K562 (cell line): ENCODE results near the gene KLK5. TPM values are rescaled to one million over a fixed set of nuclear protein-coding genes. Genes with fewer than 3 reads are reported as not detected.

Source experiments
- JUN ChIP-seq, 2 experiments: sonication (generic) in 1 of 2; formaldehyde crosslinking in 1 of 2; IDR thresholded peaks; 2 replicates each; pipeline versions ENCODE4 v1.6.1 to v1.8.0; 2012 to 2022; ENCODE audit warnings: borderline replicate concordance in 2 of 2, mild to moderate bottlenecking in 2 of 2, improper control_type of control experiment in 1 of 2, low read depth in 1 of 2, low read length in 1 of 2, missing genetic modification reagents in 1 of 2
- KLF13 ChIP-seq: fragments of 450-650 bp; IDR thresholded peaks from 2 replicates; pipeline ENCODE4 v1.6.1; 2016; ENCODE audit warnings: missing genetic modification characterization, low read depth, mild to moderate bottlenecking, missing compliant biosample characterization, moderate library complexity, borderline replicate concordance
- NFRKB ChIP-seq: fragments of 450-650 bp; IDR thresholded peaks from 2 replicates; pipeline ENCODE4 v1.6.1; 2016; ENCODE audit warnings: low read depth
- PHF8 ChIP-seq: fragments of 200-600 bp; sonication (generic); IDR thresholded peaks from 2 replicates; pipeline ENCODE4 v1.6.1; 2012; ENCODE audit warnings: mixed run types, mild to moderate bottlenecking, inconsistent platforms, low read length, moderate library complexity, borderline replicate concordance
- SMAD3 ChIP-seq: fragments of 450-650 bp; formaldehyde crosslinking; conservative IDR thresholded peaks from 2 replicates; pipeline ENCODE4 v1.4.0; 2020; ENCODE audit warnings: mild to moderate bottlenecking
- TAF15 ChIP-seq: fragments of 200-400 bp; formaldehyde crosslinking; IDR thresholded peaks from 2 replicates; pipeline ENCODE4 v1.6.1; 2017; ENCODE audit warnings: mild to moderate bottlenecking, low read depth, low read length, moderate library complexity
- ZFX ChIP-seq: sonication (generic); formaldehyde crosslinking; IDR thresholded peaks from 2 replicates; pipeline ENCODE4 v1.8.0; 2022; ENCODE audit warnings: mild to moderate bottlenecking, missing genetic modification reagents, moderate library complexity
- polyA plus RNA-seq, 8 experiments: library from polyadenylated mRNA; depleted of rRNA in 4 of 8; stranded (reverse) in 5 of 8; unstranded in 3 of 8; fragments of >200 nt; fragmentation: Nextera tagmentation in 2 of 8; fragmentation: Illumina TruSeq in 1 of 8; extraction: Ambion mirVana in 2 of 8; extraction: Trizol in 1 of 8; gene quantifications; 2 replicates each; pipeline versions ENCODE4 v1.2.1 to v1.2.3, GENCODE V29; 2011 to 2014; ENCODE audit warnings: inconsistent platforms in 1 of 8, missing spikeins in 1 of 8
- total RNA-seq, 7 experiments: library from RNA; depleted of rRNA in 6 of 7; stranded (reverse); fragments of >200 nt in 6 of 7; fragmentation: Illumina TruSeq in 2 of 7; extraction: Trizol in 2 of 7; gene quantifications; 2 replicates each; pipeline versions ENCODE4 v1.2.1 to v1.2.3, GENCODE V29; 2011 to 2021; ENCODE audit warnings: low replicate concordance in 1 of 7
- TF ChIP-seq, protein P1 (sequence below): fragments of 450-650 bp; IDR thresholded peaks from 2 replicates; pipeline ENCODE4 v1.7.0; 2016; ENCODE audit warnings: borderline replicate concordance
- TF ChIP-seq, protein P2 (sequence below): fragments of 450-650 bp; IDR thresholded peaks from 2 replicates; pipeline ENCODE4 v1.6.1; 2016
- TF ChIP-seq, protein P3 (sequence below): sonication (generic); formaldehyde crosslinking; IDR thresholded peaks from 2 replicates; pipeline ENCODE4 v1.8.1; 2022; ENCODE audit warnings: missing genetic modification reagents
- TF ChIP-seq, protein P4 (sequence below): IDR thresholded peaks from 2 replicates; pipeline ENCODE4 v1.6.1; 2012; ENCODE audit warnings: low read depth, low read length, improper control_type of control experiment, borderline replicate concordance

KLK5 gene
- total and polyA plus RNA-seq, 9 of the 15 experiments (the other 6 are each of a cell fraction or from before 2014, with no cell fraction given), result not detected

DNA sequence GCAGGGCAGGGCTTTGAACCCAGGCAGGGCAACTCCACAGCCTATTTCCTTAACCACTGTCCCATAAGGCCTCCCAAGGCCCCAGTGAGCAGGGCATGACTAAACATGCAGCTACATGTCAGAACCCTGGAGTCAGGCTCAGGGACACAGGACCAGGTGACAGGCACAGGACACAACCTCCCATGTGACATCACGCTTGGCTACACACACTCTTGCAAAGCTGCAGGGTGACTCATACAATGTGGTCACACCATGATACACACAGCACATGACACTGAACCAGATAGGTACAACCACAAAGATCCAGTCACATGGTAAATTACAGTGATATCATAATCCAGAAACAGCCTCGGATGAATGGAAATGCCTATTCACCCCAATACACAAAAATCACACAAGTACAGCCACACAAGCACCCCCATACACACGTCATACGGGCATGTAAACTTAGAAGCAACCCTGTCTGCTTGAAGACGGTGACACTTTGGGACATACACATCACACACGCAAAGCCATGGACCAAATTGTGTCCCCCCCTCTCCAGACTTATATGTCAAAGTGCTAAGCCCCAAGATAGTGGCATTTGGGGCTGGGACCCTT, 56.1 kb downstream of the KLK5 start (continued):
- TF ChIP-seq ZFX (CRISPR knock-in tag) (0 out of 2 replicates have a peak, but pooled peaks have one; percentile 24), JUN (IDR thresholded peaks at IDR 0.05; ENCODE audit: borderline replicate concordance, low read depth, low read length) (peak; percentile 95), JUN (CRISPR knock-in tag; IDR thresholded peaks at IDR 0.05; ENCODE audit: borderline replicate concordance) (peak; percentile 98), SMAD3 (CRISPR knock-in tag) (no peak), NFRKB (no peak), KLF13 (tag) (no peak), TAF15 (no peak), PHF8 (no peak)
- TF ChIP-seq, protein P1, sequence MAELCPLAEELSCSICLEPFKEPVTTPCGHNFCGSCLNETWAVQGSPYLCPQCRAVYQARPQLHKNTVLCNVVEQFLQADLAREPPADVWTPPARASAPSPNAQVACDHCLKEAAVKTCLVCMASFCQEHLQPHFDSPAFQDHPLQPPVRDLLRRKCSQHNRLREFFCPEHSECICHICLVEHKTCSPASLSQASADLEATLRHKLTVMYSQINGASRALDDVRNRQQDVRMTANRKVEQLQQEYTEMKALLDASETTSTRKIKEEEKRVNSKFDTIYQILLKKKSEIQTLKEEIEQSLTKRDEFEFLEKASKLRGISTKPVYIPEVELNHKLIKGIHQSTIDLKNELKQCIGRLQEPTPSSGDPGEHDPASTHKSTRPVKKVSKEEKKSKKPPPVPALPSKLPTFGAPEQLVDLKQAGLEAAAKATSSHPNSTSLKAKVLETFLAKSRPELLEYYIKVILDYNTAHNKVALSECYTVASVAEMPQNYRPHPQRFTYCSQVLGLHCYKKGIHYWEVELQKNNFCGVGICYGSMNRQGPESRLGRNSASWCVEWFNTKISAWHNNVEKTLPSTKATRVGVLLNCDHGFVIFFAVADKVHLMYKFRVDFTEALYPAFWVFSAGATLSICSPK, result no peak
- TF ChIP-seq, protein P2, sequence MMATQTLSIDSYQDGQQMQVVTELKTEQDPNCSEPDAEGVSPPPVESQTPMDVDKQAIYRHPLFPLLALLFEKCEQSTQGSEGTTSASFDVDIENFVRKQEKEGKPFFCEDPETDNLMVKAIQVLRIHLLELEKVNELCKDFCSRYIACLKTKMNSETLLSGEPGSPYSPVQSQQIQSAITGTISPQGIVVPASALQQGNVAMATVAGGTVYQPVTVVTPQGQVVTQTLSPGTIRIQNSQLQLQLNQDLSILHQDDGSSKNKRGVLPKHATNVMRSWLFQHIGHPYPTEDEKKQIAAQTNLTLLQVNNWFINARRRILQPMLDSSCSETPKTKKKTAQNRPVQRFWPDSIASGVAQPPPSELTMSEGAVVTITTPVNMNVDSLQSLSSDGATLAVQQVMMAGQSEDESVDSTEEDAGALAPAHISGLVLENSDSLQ, result peak; percentile 64
- TF ChIP-seq, protein P3, sequence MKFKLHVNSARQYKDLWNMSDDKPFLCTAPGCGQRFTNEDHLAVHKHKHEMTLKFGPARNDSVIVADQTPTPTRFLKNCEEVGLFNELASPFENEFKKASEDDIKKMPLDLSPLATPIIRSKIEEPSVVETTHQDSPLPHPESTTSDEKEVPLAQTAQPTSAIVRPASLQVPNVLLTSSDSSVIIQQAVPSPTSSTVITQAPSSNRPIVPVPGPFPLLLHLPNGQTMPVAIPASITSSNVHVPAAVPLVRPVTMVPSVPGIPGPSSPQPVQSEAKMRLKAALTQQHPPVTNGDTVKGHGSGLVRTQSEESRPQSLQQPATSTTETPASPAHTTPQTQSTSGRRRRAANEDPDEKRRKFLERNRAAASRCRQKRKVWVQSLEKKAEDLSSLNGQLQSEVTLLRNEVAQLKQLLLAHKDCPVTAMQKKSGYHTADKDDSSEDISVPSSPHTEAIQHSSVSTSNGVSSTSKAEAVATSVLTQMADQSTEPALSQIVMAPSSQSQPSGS, result peak; percentile 87; the same call in 1 of the 2 replicates
- TF ChIP-seq, protein P4, sequence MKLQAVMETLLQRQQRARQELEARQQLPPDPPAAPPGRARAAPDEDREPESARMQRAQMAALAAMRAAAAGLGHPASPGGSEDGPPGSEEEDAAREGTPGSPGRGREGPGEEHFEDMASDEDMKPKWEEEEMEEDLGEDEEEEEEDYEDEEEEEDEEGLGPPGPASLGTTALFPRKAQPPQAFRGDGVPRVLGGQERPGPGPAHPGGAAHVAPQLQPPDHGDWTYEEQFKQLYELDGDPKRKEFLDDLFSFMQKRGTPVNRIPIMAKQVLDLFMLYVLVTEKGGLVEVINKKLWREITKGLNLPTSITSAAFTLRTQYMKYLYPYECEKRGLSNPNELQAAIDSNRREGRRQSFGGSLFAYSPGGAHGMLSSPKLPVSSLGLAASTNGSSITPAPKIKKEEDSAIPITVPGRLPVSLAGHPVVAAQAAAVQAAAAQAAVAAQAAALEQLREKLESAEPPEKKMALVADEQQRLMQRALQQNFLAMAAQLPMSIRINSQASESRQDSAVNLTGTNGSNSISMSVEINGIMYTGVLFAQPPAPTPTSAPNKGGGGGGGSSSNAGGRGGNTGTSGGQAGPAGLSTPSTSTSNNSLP, result peak; percentile 53; the same call in 1 of the 2 replicates
